Endothelial cell of umbilical vein (primary cell): ENCODE results near the gene GPATCH2L. TPM values are rescaled to one million over a fixed set of nuclear protein-coding genes. Genes with fewer than 3 reads are reported as not detected.

Experiments used
- BruUV-seq: library from RNA; stranded (reverse); fragments of 400-500 nt; replicated peaks from 2 replicates; lab custom pipeline; 2021; lab: Mats Ljungman, UMichigan
- CTCF ChIA-PET: fragments of 300-600, 350-600 bp; sonication (Branson Sonifier 250); formaldehyde crosslinking; loops from one replicate; lab custom pipeline; 2021; ENCODE audit warnings: antibody characterized with exemption, inconsistent platforms; lab: Charles Lee
- POLR2A ChIA-PET: fragments of 300-600, 350-600 bp; sonication (Branson Sonifier 250); formaldehyde crosslinking; loops from one replicate; lab custom pipeline; 2021; ENCODE audit warnings: antibody characterized with exemption, inconsistent platforms; lab: Charles Lee
- DNase-seq: peaks from one replicate; pipeline ENCODE4 v3.0.0-alpha.2; 2011; ENCODE audit warnings: low read depth, low spot score
- FAIRE-seq: peaks from 2 replicates; lab custom pipeline; 2011; peaks lifted over from hg19 to GRCh38; lab: Jason Lieb, UNC
- H2AFZ ChIP-seq: 2 replicates; pipeline ENCODE4 v1.6.0; 2012; ENCODE audit warnings: low read depth, low read length, control low read depth, inconsistent platforms
- H3K27ac ChIP-seq: 2 replicates; pipeline ENCODE4 v1.5.1; 2011; ENCODE audit warnings: low read depth, mild to moderate bottlenecking, control low read depth, low read length, moderate library complexity; ENCODE audit not compliant: insufficient read depth
- H3K27me3 ChIP-seq, 2 experiments: 2 replicates each; pipeline versions ENCODE4 v1.6.0 to v1.6.1; 2011; ENCODE audit warnings: low read length in 2 of 2, mixed read lengths in 1 of 2; ENCODE audit not compliant: control insufficient read depth in 2 of 2, insufficient read depth in 2 of 2
- H3K36me3 ChIP-seq, 2 experiments: 2 replicates in 1 of 2; 3 replicates in 1 of 2; pipeline ENCODE4 v1.5.1; 2011; ENCODE audit warnings: low read length in 2 of 2, mild to moderate bottlenecking in 1 of 2, moderate library complexity in 1 of 2; ENCODE audit not compliant: control insufficient read depth in 2 of 2, insufficient read depth in 2 of 2; ENCODE audit errors: extremely low read depth in 1 of 2
- H3K4me1 ChIP-seq: 3 replicates; pipeline ENCODE4 v1.5.1; 2011; ENCODE audit warnings: mild to moderate bottlenecking, low read length; ENCODE audit not compliant: control insufficient read depth, insufficient read depth; ENCODE audit errors: extremely low read depth
- H3K4me2 ChIP-seq: 2 replicates; pipeline ENCODE4 v1.6.1; 2011; ENCODE audit warnings: low read length, control low read depth, mixed read lengths; ENCODE audit not compliant: insufficient read depth
- H3K4me3 ChIP-seq, 3 experiments: fragments of 200-600 bp in 1 of 3; sonication (generic), shearing (Covaris generic) in 1 of 3; replicated peaks in 1 of 3; 2 replicates each; pipeline ENCODE4 v1.5.1; 2011 to 2016; ENCODE audit warnings: control low read depth in 3 of 3, low read length in 3 of 3, mild to moderate bottlenecking in 2 of 3, inconsistent platforms in 1 of 3, low read depth in 1 of 3, moderate library complexity in 1 of 3; ENCODE audit not compliant: insufficient read depth in 1 of 3
- H3K79me2 ChIP-seq: 2 replicates; pipeline ENCODE4 v1.6.0; 2012; ENCODE audit warnings: low read length, inconsistent platforms; ENCODE audit not compliant: control insufficient read depth, insufficient read depth
- H3K9ac ChIP-seq: replicated peaks from 2 replicates; pipeline ENCODE3; 2011; ENCODE audit warnings: low read length, control low read depth; ENCODE audit not compliant: insufficient read depth; ENCODE audit errors: extremely low read depth
- H3K9me1 ChIP-seq: replicated peaks from 3 replicates; pipeline ENCODE4 v1.6.0; 2011; ENCODE audit warnings: mild to moderate bottlenecking, low read length; ENCODE audit not compliant: control insufficient read depth, insufficient read depth; ENCODE audit errors: extremely low read depth
- H3K9me3 ChIP-seq: replicated peaks from 2 replicates; pipeline ENCODE4 v1.5.1; 2012; ENCODE audit warnings: low read length, inconsistent platforms; ENCODE audit not compliant: control insufficient read depth, insufficient read depth
- H4K20me1 ChIP-seq: replicated peaks from 2 replicates; pipeline ENCODE3; 2011; ENCODE audit warnings: mild to moderate bottlenecking, low read length; ENCODE audit not compliant: control insufficient read depth, insufficient read depth; ENCODE audit errors: extremely low read depth
- CTCF ChIP-seq, 2 donors: IDR thresholded peaks; 1 replicate in 1 of 2; 2 replicates in 1 of 2; pipeline ENCODE4 v1.5.1; 2011; ENCODE audit warnings: low read length in 2 of 2, mild to moderate bottlenecking in 2 of 2, moderate library complexity in 2 of 2, control low read depth in 1 of 2, inconsistent platforms in 1 of 2, low read depth in 1 of 2; ENCODE audit not compliant: insufficient read depth in 1 of 2; ENCODE audit errors: extremely low read depth in 1 of 2
- EZH2 ChIP-seq: IDR thresholded peaks from 2 replicates; pipeline ENCODE4 v1.6.1; 2012; ENCODE audit warnings: borderline replicate concordance, low read depth, mild to moderate bottlenecking, moderate library complexity, low read length, inconsistent platforms; ENCODE audit not compliant: severe bottlenecking
- FOS ChIP-seq: IDR thresholded peaks from 2 replicates; pipeline ENCODE4 v1.6.1; 2011; ENCODE audit warnings: mild to moderate bottlenecking, low read length, moderate library complexity, borderline replicate concordance; ENCODE audit not compliant: insufficient read depth
- GATA2 ChIP-seq: IDR thresholded peaks from 2 replicates; pipeline ENCODE4 v1.7.0; 2011; ENCODE audit warnings: low read depth, mild to moderate bottlenecking, moderate library complexity, mixed read lengths, low read length; ENCODE audit not compliant: insufficient read length, insufficient read depth
- JUN ChIP-seq: IDR thresholded peaks from 2 replicates; pipeline ENCODE4 v1.6.1; 2011; ENCODE audit warnings: borderline replicate concordance, low read depth; ENCODE audit not compliant: insufficient read length, insufficient read depth
- MYC ChIP-seq: IDR thresholded peaks from one replicate; pipeline ENCODE4 v1.6.1; 2011; ENCODE audit warnings: mild to moderate bottlenecking, low read depth, low read length
- POLR2A ChIP-seq: IDR thresholded peaks from 2 replicates; pipeline ENCODE4 v1.6.1; 2012; ENCODE audit warnings: low read depth, mild to moderate bottlenecking, control low read depth, low read length
- POLR2AphosphoS5 ChIP-seq: IDR thresholded peaks from 2 replicates; pipeline ENCODE4 v1.6.1; 2012; ENCODE audit warnings: low read depth, mild to moderate bottlenecking, control low read depth, low read length, moderate library complexity; ENCODE audit not compliant: insufficient read depth
- dilution Hi-C: fragments of 300-500 bp; cut with MboI; formaldehyde crosslinking; loops from one replicate; pipeline ENCODE4 v1.15.0; 2019; ENCODE audit warnings: low sequenced_read_pairs; ENCODE audit not compliant: extremely low pct_ligation_motif_present
- intact Hi-C: fragments of 100-400 bp; cut with micrococcal nuclease; formaldehyde crosslinking; loops from one replicate; pipeline ENCODE4 v1.10.0; 2022
- polyA plus RNA-seq, 4 experiments: library from polyadenylated mRNA; depleted of rRNA in 3 of 4; stranded (reverse) in 3 of 4; unstranded in 1 of 4; fragments of >200 nt; gene quantifications; 2 replicates each; pipeline versions ENCODE4 v1.2.1 to v1.2.3, GENCODE V29; 2011 to 2012; ENCODE audit warnings: missing spikeins in 1 of 4
- total RNA-seq: library from RNA; stranded (reverse); gene quantifications from 2 replicates; pipeline ENCODE4 v1.2.3, GENCODE V29; 2021
- TF ChIP-seq, protein P1 (sequence below): IDR thresholded peaks from 2 replicates; pipeline ENCODE4 v1.6.1; 2011; ENCODE audit not compliant: insufficient read depth, insufficient read length

Gene GPATCH2L
- total and polyA plus RNA-seq, 2 donors (not counting 3 experiments of a cell fraction or from before 2014, with no cell fraction given): 23.3 to 40.0 TPM

DNA sequence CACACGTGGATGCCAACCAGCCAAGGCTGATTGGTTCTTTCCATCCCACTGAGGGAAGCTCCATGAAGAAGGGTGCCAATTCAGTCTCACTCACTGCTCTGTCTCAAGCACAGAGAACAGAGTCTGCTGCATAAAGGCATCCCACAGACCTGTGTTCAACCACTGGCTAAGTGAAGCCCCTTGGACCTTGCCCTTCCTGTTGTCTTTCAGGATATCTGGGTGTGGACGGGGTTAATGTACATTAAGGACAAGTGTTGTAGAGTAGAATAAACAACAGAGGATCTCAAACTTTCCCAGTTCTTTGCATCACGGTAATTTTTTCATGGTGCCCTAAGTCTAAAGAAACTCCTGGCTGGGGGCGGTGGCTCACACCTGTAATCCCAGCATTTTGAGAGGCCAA, 33.1 kb upstream of the GPATCH2L start:
- no peak for FAIRE-seq
- no peaks in the 10 kb centered on the region for H3K4me1 ChIP-seq
- H3K27me3 ChIP-seq: peaks cover 6 to 10% of the 10 kb centered on the region in 2 experiments
- H3K9me1 ChIP-seq: no peaks in the 10 kb centered on the region
- DNase-seq: no peak
- H3K79me2 ChIP-seq: no peaks in the 10 kb centered on the region
- H3K27ac ChIP-seq: no peak overlapping the region
- POLR2A ChIA-PET: no interaction called here
- H2AFZ ChIP-seq: no peak overlapping the region
- no peak overlapping the region for H3K4me3 ChIP-seq
- TF ChIP-seq EZH2 (no peak), JUN (no peak), POLR2AphosphoS5 (no peak), GATA2 (no peak), MYC (no peak)
- TF ChIP-seq, protein P1, sequence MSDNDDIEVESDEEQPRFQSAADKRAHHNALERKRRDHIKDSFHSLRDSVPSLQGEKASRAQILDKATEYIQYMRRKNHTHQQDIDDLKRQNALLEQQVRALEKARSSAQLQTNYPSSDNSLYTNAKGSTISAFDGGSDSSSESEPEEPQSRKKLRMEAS: no peak
- H3K36me3 ChIP-seq: no peaks in the 10 kb centered on the region
- CTCF ChIA-PET: no interaction called here
- no peaks in the 10 kb centered on the region for H4K20me1 ChIP-seq
- intact Hi-C loops: no loop called here
- no TSS peak for BruUV-seq
- H3K9ac ChIP-seq: no peak overlapping the region
- dilution Hi-C loops: no loop called here
- no peaks in the 10 kb centered on the region for H3K9me3 ChIP-seq
- no peak overlapping the region for H3K4me2 ChIP-seq

GRCh38 chr14:76121089-76121748, 30.5 kb upstream of the GPATCH2L start:
- H3K4me2 ChIP-seq: no peak overlapping the region
- dilution Hi-C loops: no loop called here
- no peak overlapping the region for H3K4me3 ChIP-seq
- no peaks in the 10 kb centered on the region for H4K20me1 ChIP-seq
- DNase-seq (no peak), FAIRE-seq (no peak)
- ChIA-PET CTCF (interaction anchor here (1.1 kb wide), 1 partner anchor 232 kb away, joined by 3 read pairs; no protein-coding TSS in a partner anchor), POLR2A (no interaction called here)
- H3K9me1 ChIP-seq: no peaks in the 10 kb centered on the region
- no peaks in the 10 kb centered on the region for H3K79me2 ChIP-seq
- no peak overlapping the region for H2AFZ ChIP-seq
- H3K9ac ChIP-seq: no peak overlapping the region
- H3K4me1 ChIP-seq: no peaks in the 10 kb centered on the region
- H3K9me3 ChIP-seq: no peaks in the 10 kb centered on the region
- intact Hi-C loops: no loop called here
- TF ChIP-seq POLR2AphosphoS5 (no peak), JUN (no peak), EZH2 (no peak), GATA2 (no peak), FOS (no peak), POLR2A (no peak), CTCF (IDR thresholded peaks at IDR 0.05; ENCODE audit: extremely low read depth in 1 of 2, insufficient read depth in 1 of 2, low read depth in 1 of 2, low read length in 2 of 2) (no peak), MYC (no peak)
- TF ChIP-seq, protein P1: no peak
- H3K36me3 ChIP-seq: no peaks in the 10 kb centered on the region
- H3K27me3 ChIP-seq: peaks cover 0 to 1% of the 10 kb centered on the region in 2 experiments
- BruUV-seq: no TSS peak
- H3K27ac ChIP-seq: no peak overlapping the region
